ENCODE results near the gene SLC17A7.
"Not testable (repeated sequence)": the region's sequence is repeated elsewhere in the genome, so short reads cannot be mapped to it uniquely, and the experiment has no call there.

The SLC17A7 gene

GRCh38 chr19:49468199-49468598, 26.9 kb upstream of the SLC17A7 start:
- H3K36me3 ChIP-seq (ENCODE audit: insufficient read depth, insufficient read length, low read length) = peaks cover 45% of the 10 kb centered on the region
- TF ChIP-seq ZNF274 (IDR thresholded peaks at IDR 0.05; ENCODE audit: low read depth, low read length) = no peak
- TF ChIP-seq SUZ12 (IDR thresholded peaks at IDR 0.05; ENCODE audit: extremely low read depth, insufficient read depth, insufficient read length) = no peak
- TF ChIP-seq YY1 (IDR thresholded peaks at IDR 0.05; ENCODE audit: insufficient read depth, insufficient read length) = no peak
- no peaks in the 10 kb centered on the region for H3K27me3 ChIP-seq (ENCODE audit: insufficient read depth, insufficient read length)
- H3K9ac ChIP-seq (ENCODE audit: insufficient read length, low read depth) = no peak overlapping the region
- H3K4me3 ChIP-seq (ENCODE audit: insufficient read length, low read depth) = no peak overlapping the region
- DNase-seq (ENCODE audit: low read depth, low spot score) = no peak
- no peaks in the 10 kb centered on the region for H3K4me1 ChIP-seq (ENCODE audit: insufficient read depth, insufficient read length)
- no peaks in the 10 kb centered on the region for H3K9me3 ChIP-seq (ENCODE audit: insufficient read depth, low read length)

GRCh38 chr19:49465371-49465770, 24.0 kb upstream of the SLC17A7 start:
- Histone ChIP-seq H3K4me3 (ENCODE audit: insufficient read length, low read depth) (no peak overlapping the region), H3K27me3 (ENCODE audit: insufficient read depth, insufficient read length) (no peaks in the 10 kb centered on the region), H3K9ac (ENCODE audit: insufficient read length, low read depth) (no peak overlapping the region), H3K4me1 (ENCODE audit: insufficient read depth, insufficient read length) (no peaks in the 10 kb centered on the region), H3K36me3 (ENCODE audit: insufficient read depth, insufficient read length, low read length) (peaks cover 47% of the 10 kb centered on the region), H3K9me3 (ENCODE audit: insufficient read depth, low read length) (no peaks in the 10 kb centered on the region)
- DNase-seq (ENCODE audit: low read depth, low spot score) = no peak
- no peak for TF ChIP-seq YY1 (IDR thresholded peaks at IDR 0.05; ENCODE audit: insufficient read depth, insufficient read length)
- TF ChIP-seq SUZ12 (IDR thresholded peaks at IDR 0.05; ENCODE audit: extremely low read depth, insufficient read depth, insufficient read length) = no peak
- TF ChIP-seq ZNF274 (IDR thresholded peaks at IDR 0.05; ENCODE audit: low read depth, low read length) = no peak

- TF ChIP-seq SUZ12 (IDR thresholded peaks at IDR 0.05; ENCODE audit: extremely low read depth, insufficient read depth, insufficient read length) (no peak), ZNF274 (IDR thresholded peaks at IDR 0.05; ENCODE audit: low read depth, low read length) (no peak)
- Histone ChIP-seq H3K27me3 (ENCODE audit: insufficient read depth, insufficient read length) (no peaks in the 10 kb centered on the region), H3K4me1 (ENCODE audit: insufficient read depth, insufficient read length) (no peaks in the 10 kb centered on the region), H3K4me3 (ENCODE audit: insufficient read length, low read depth) (no peak overlapping the region), H3K9ac (ENCODE audit: insufficient read length, low read depth) (no peak overlapping the region), H3K9me3 (ENCODE audit: insufficient read depth, low read length) (no peaks in the 10 kb centered on the region), H3K36me3 (ENCODE audit: insufficient read depth, insufficient read length, low read length) (peaks cover 44% of the 10 kb centered on the region)
- no peak for DNase-seq (ENCODE audit: low read depth, low spot score)
Observed at GRCh38 chr19:49463960-49464740, 22.8 kb upstream of the SLC17A7 start.

GRCh38 chr19:49462492-49462891, 21.2 kb upstream of the SLC17A7 start:
- Histone ChIP-seq H3K36me3 (ENCODE audit: insufficient read depth, insufficient read length, low read length) (peaks cover 54% of the 10 kb centered on the region), H3K4me1 (ENCODE audit: insufficient read depth, insufficient read length) (no peaks in the 10 kb centered on the region), H3K4me3 (ENCODE audit: insufficient read length, low read depth) (no peak overlapping the region), H3K9ac (ENCODE audit: insufficient read length, low read depth) (no peak overlapping the region), H3K9me3 (ENCODE audit: insufficient read depth, low read length) (no peaks in the 10 kb centered on the region), H3K27me3 (ENCODE audit: insufficient read depth, insufficient read length) (no peaks in the 10 kb centered on the region)
- TF ChIP-seq ZNF274 (IDR thresholded peaks at IDR 0.05; ENCODE audit: low read depth, low read length) (no peak), YY1 (IDR thresholded peaks at IDR 0.05; ENCODE audit: insufficient read depth, insufficient read length) (no peak), SUZ12 (IDR thresholded peaks at IDR 0.05; ENCODE audit: extremely low read depth, insufficient read depth, insufficient read length) (no peak)
- DNase-seq (ENCODE audit: low read depth, low spot score) = no peak

- Histone ChIP-seq H3K9ac (ENCODE audit: insufficient read length, low read depth) (no peak overlapping the region), H3K36me3 (ENCODE audit: insufficient read depth, insufficient read length, low read length) (peaks cover 55% of the 10 kb centered on the region), H3K4me1 (ENCODE audit: insufficient read depth, insufficient read length) (no peaks in the 10 kb centered on the region), H3K27me3 (ENCODE audit: insufficient read depth, insufficient read length) (no peaks in the 10 kb centered on the region), H3K4me3 (ENCODE audit: insufficient read length, low read depth) (no peak overlapping the region), H3K9me3 (ENCODE audit: insufficient read depth, low read length) (no peaks in the 10 kb centered on the region)
- TF ChIP-seq ZNF274 (IDR thresholded peaks at IDR 0.05; ENCODE audit: low read depth, low read length) (no peak), SUZ12 (IDR thresholded peaks at IDR 0.05; ENCODE audit: extremely low read depth, insufficient read depth, insufficient read length) (no peak), YY1 (IDR thresholded peaks at IDR 0.05; ENCODE audit: insufficient read depth, insufficient read length) (no peak)
- no peak for DNase-seq (ENCODE audit: low read depth, low spot score)
Observed at GRCh38 chr19:49461656-49462055, 20.3 kb upstream of the SLC17A7 start.

- H3K36me3 ChIP-seq (ENCODE audit: insufficient read depth, insufficient read length, low read length) = peaks cover 56% of the 10 kb centered on the region
- H3K9me3 ChIP-seq (ENCODE audit: insufficient read depth, low read length); H3K27me3 ChIP-seq (ENCODE audit: insufficient read depth, insufficient read length); H3K9ac ChIP-seq (ENCODE audit: insufficient read length, low read depth); H3K4me1 ChIP-seq (ENCODE audit: insufficient read depth, insufficient read length); DNase-seq (ENCODE audit: low read depth, low spot score); H3K4me3 ChIP-seq (ENCODE audit: insufficient read length, low read depth): not testable (repeated sequence)
Observed at GRCh38 chr19:49461130-49461529, 19.8 kb upstream of the SLC17A7 start.

- Histone ChIP-seq H3K9ac (ENCODE audit: insufficient read length, low read depth) (no peak overlapping the region), H3K4me3 (ENCODE audit: insufficient read length, low read depth) (no peak overlapping the region), H3K4me1 (ENCODE audit: insufficient read depth, insufficient read length) (no peaks in the 10 kb centered on the region), H3K27me3 (ENCODE audit: insufficient read depth, insufficient read length) (no peaks in the 10 kb centered on the region), H3K36me3 (ENCODE audit: insufficient read depth, insufficient read length, low read length) (peaks cover 48% of the 10 kb centered on the region), H3K9me3 (ENCODE audit: insufficient read depth, low read length) (no peaks in the 10 kb centered on the region)
- DNase-seq (ENCODE audit: low read depth, low spot score) = no peak
- TF ChIP-seq ZNF274 (IDR thresholded peaks at IDR 0.05; ENCODE audit: low read depth, low read length) (no peak), YY1 (IDR thresholded peaks at IDR 0.05; ENCODE audit: insufficient read depth, insufficient read length) (no peak), SUZ12 (IDR thresholded peaks at IDR 0.05; ENCODE audit: extremely low read depth, insufficient read depth, insufficient read length) (no peak)
Observed at GRCh38 chr19:49459388-49459787, 18.1 kb upstream of the SLC17A7 start.

Measured in NT2/D1 (cell line).